ENCODE data around the gene CSRP1.

- TF ChIP-seq TAF1 (IDR thresholded peaks at IDR 0.05; ENCODE audit: control insufficient read depth, extremely low read depth, insufficient read depth, low read length, severe bottlenecking) (no peak), SRF (CRISPR knock-in tag; IDR thresholded peaks at IDR 0.05) (no peak), POLR2A (conservative IDR thresholded peaks at IDR 0.05) (no peak), ZNF609 (CRISPR knock-in tag; IDR thresholded peaks at IDR 0.05; ENCODE audit: borderline replicate concordance) (no peak), TFE3 (CRISPR knock-in tag; IDR thresholded peaks at IDR 0.05) (no peak), MYNN (IDR thresholded peaks at IDR 0.05) (no peak), MYNN (CRISPR knock-in tag; IDR thresholded peaks at IDR 0.05) (no peak), HBP1 (CRISPR knock-in tag; IDR thresholded peaks at IDR 0.05) (no peak), CTCF (IDR thresholded peaks at IDR 0.05 in 2 of 3, conservative IDR thresholded peaks at IDR 0.05 in 1 of 3; ENCODE audit: insufficient read depth in 2 of 3, low read depth in 1 of 3, low read length in 3 of 3) (no peak)
Measured at GRCh38 chr1:201516511-201517127, 9.7 kb upstream of the CSRP1 start.
